Measurements from ENCODE around the gene XBP1. TPM values are rescaled to one million over a fixed set of nuclear protein-coding genes. Genes with fewer than 3 reads are reported as not detected.

Gene XBP1
- total RNA-seq, 2 experiments from 2014 or later = 128 to 132 TPM

GRCh38 chr22:28783786-28784671 lies 16.3 kb downstream of the XBP1 start:
- CTCF ChIA-PET = interaction anchor here (0.6 to 1.1 kb wide), 2 partner anchors 11 to 23 kb away, joined by 3 read pairs; partner anchors contain the start of gene CCDC117
- H3K4me3 Mint-ChIP-seq = no peak overlapping the region
- H3K36me3 Mint-ChIP-seq = peaks cover 42% of the 10 kb centered on the region
- peaks cover 10% of the 10 kb centered on the region for H3K4me1 Mint-ChIP-seq (ENCODE audit: low read depth)
- no peaks in the 10 kb centered on the region for H3K9me3 Mint-ChIP-seq
- no peaks in the 10 kb centered on the region for H3K27me3 Mint-ChIP-seq
- H3K27ac Mint-ChIP-seq = no peak overlapping the region
- no peak for DNase-seq
- POLR2A ChIA-PET = no interaction called here
- intact Hi-C loops (cut with micrococcal nuclease) = no loop called here

- DNase-seq = no peak
- POLR2A ChIA-PET = no interaction called here
- no peaks in the 10 kb centered on the region for H3K27me3 Mint-ChIP-seq
- intact Hi-C loops (cut with micrococcal nuclease) = no loop called here
- H3K27ac Mint-ChIP-seq = no peak overlapping the region
- H3K4me1 Mint-ChIP-seq (ENCODE audit: low read depth) = peaks cover 24% of the 10 kb centered on the region
- no peaks in the 10 kb centered on the region for H3K9me3 Mint-ChIP-seq
- H3K4me3 Mint-ChIP-seq = no peak overlapping the region
- H3K36me3 Mint-ChIP-seq = peaks cover 34% of the 10 kb centered on the region
- CTCF ChIA-PET = no interaction called here
Measured at GRCh38 chr22:28780296-28780695, 20.1 kb downstream of the XBP1 start.

GRCh38 chr22:28779833-28780232 lies 20.5 kb downstream of the XBP1 start:
- Mint-ChIP-seq H3K27me3 (no peaks in the 10 kb centered on the region), H3K4me1 (ENCODE audit: low read depth) (peaks cover 26% of the 10 kb centered on the region), H3K4me3 (no peak overlapping the region), H3K36me3 (peaks cover 33% of the 10 kb centered on the region), H3K9me3 (no peaks in the 10 kb centered on the region), H3K27ac (no peak overlapping the region)
- DNase-seq = no peak
- ChIA-PET CTCF (no interaction called here), POLR2A (no interaction called here)
- intact Hi-C loops (cut with micrococcal nuclease) = no loop called here

- H3K27ac Mint-ChIP-seq = peak overlapping the region; percentile 28
- ChIA-PET POLR2A (interaction anchor here (2.9 to 3.1 kb wide), 2 partner anchors 21 to 26 kb away, joined by 13 to 70 read pairs; partner anchors contain the start of gene XBP1), CTCF (no interaction called here)
Measured at GRCh38 chr22:28774378-28774777, 26.0 kb downstream of the XBP1 start.

GRCh38 chr22:28773461-28773867 lies 26.9 kb downstream of the XBP1 start:
- intact Hi-C loops (cut with micrococcal nuclease) = loop anchor here (1.0 to 2.0 kb wide), 8 partner anchors 19 to 394 kb away; partner anchors contain the start of gene HSCB
- POLR2A ChIA-PET = interaction anchor here (0.9 to 3.1 kb wide), 5 partner anchors 21 to 32 kb away, joined by 3 to 70 read pairs (median 4); partner anchors contain the start of genes CHEK2, HSCB and XBP1
- CTCF ChIA-PET = interaction anchor here (1.4 to 2.1 kb wide), 5 partner anchors 10 to 56 kb away, joined by 3 to 36 read pairs (median 4); partner anchors contain the start of gene XBP1
- peaks cover 24% of the 10 kb centered on the region for H3K4me1 Mint-ChIP-seq (ENCODE audit: low read depth)
- H3K4me3 Mint-ChIP-seq = peak overlapping the region; percentile 98
- peak overlapping the region; percentile 97 for H3K27ac Mint-ChIP-seq
- no peak for DNase-seq
- peaks cover 20% of the 10 kb centered on the region for H3K36me3 Mint-ChIP-seq
- H3K27me3 Mint-ChIP-seq = no peaks in the 10 kb centered on the region
- H3K9me3 Mint-ChIP-seq = peaks cover 5% of the 10 kb centered on the region

More at GRCh38 chr22:28774378-28774777, 26.0 kb downstream of the XBP1 start:
- H3K36me3 Mint-ChIP-seq = peaks cover 20% of the 10 kb centered on the region
- H3K4me1 Mint-ChIP-seq (ENCODE audit: low read depth) = peaks cover 26% of the 10 kb centered on the region
- no peaks in the 10 kb centered on the region for H3K9me3 Mint-ChIP-seq
- intact Hi-C loops (cut with micrococcal nuclease) = no loop called here
- no peaks in the 10 kb centered on the region for H3K27me3 Mint-ChIP-seq
- no peak for DNase-seq
- H3K4me3 Mint-ChIP-seq = peak overlapping the region; percentile 57

- peaks cover 20% of the 10 kb centered on the region for H3K36me3 Mint-ChIP-seq
- peak within 1 kb of the TSS; percentile 97 for H3K27ac Mint-ChIP-seq
- peak within 1 kb of the TSS; percentile 98 for H3K4me3 Mint-ChIP-seq
- H3K4me1 Mint-ChIP-seq (ENCODE audit: low read depth) = peaks cover 24% of the 10 kb centered on the region
- peak; percentile 96 for DNase-seq
- intact Hi-C loops (cut with micrococcal nuclease) = loop anchor here (1.0 to 2.0 kb wide), 8 partner anchors 19 to 394 kb away; partner anchors contain the start of gene HSCB
- H3K27me3 Mint-ChIP-seq = no peaks in the 10 kb centered on the region
- H3K9me3 Mint-ChIP-seq = peaks cover 5% of the 10 kb centered on the region
- ChIA-PET POLR2A (interaction anchor here (0.6 to 3.1 kb wide), 7 partner anchors 22 to 39 kb away, joined by 3 to 70 read pairs (median 4); partner anchors contain the start of genes CHEK2, HSCB and XBP1), CTCF (interaction anchor here (1.0 to 2.1 kb wide), 6 partner anchors 10 to 57 kb away, joined by 3 to 36 read pairs (median 4); partner anchors contain the start of genes CHEK2 and XBP1)
Measured at GRCh38 chr22:28772633-28773460, 27.5 kb downstream of the XBP1 start, which contains the start of gene CCDC117. TSS of gene CCDC117 (plus strand) at chr22:28772695. CDS start at chr22:28772850, 155 bp downstream.

GRCh38 chr22:28771195-28771791 lies 29.1 kb downstream of the XBP1 start:
- H3K27ac Mint-ChIP-seq = no peak overlapping the region

GRCh38 chr22:28769394-28770085 lies 30.8 kb downstream of the XBP1 start:
- intact Hi-C loops (cut with micrococcal nuclease) = no loop called here
- no peak for DNase-seq
- H3K9me3 Mint-ChIP-seq = peaks cover 5% of the 10 kb centered on the region
- peaks cover 7% of the 10 kb centered on the region for H3K4me1 Mint-ChIP-seq (ENCODE audit: low read depth)
- H3K4me3 Mint-ChIP-seq = no peak overlapping the region
- ChIA-PET POLR2A (interaction anchor here (1.4 kb wide), 1 partner anchor 31 kb away, joined by 4 read pairs; the partner anchor contains the start of gene XBP1), CTCF (interaction anchor here (1.0 kb wide), 1 partner anchor 22 kb away, joined by 3 read pairs; no protein-coding TSS in a partner anchor)
- H3K27me3 Mint-ChIP-seq = no peaks in the 10 kb centered on the region
- peaks cover 7% of the 10 kb centered on the region for H3K36me3 Mint-ChIP-seq
- H3K27ac Mint-ChIP-seq = no peak overlapping the region

More at GRCh38 chr22:28771195-28771791, 29.1 kb downstream of the XBP1 start:
- intact Hi-C loops (cut with micrococcal nuclease) = no loop called here
- ChIA-PET POLR2A (interaction anchor here (1.2 to 3.1 kb wide), 3 partner anchors 29 to 41 kb away, joined by 3 to 70 read pairs (median 5); partner anchors contain the start of gene XBP1), CTCF (no interaction called here)
- DNase-seq = no peak
- Mint-ChIP-seq H3K4me3 (no peak overlapping the region), H3K4me1 (ENCODE audit: low read depth) (peaks cover 20% of the 10 kb centered on the region), H3K9me3 (peaks cover 5% of the 10 kb centered on the region), H3K27me3 (no peaks in the 10 kb centered on the region), H3K36me3 (peaks cover 20% of the 10 kb centered on the region)

GRCh38 chr22:28768701-28769393 lies 31.5 kb downstream of the XBP1 start:
- CTCF ChIA-PET = interaction anchor here (1.0 kb wide), 1 partner anchor 22 kb away, joined by 3 read pairs; no protein-coding TSS in a partner anchor
- no peaks in the 10 kb centered on the region for H3K27me3 Mint-ChIP-seq
- POLR2A ChIA-PET = interaction anchor here (1.4 kb wide), 1 partner anchor 32 kb away, joined by 4 read pairs; the partner anchor contains the start of gene XBP1
- peaks cover 6% of the 10 kb centered on the region for H3K4me1 Mint-ChIP-seq (ENCODE audit: low read depth)
- intact Hi-C loops (cut with micrococcal nuclease) = no loop called here
- no peak overlapping the region for H3K4me3 Mint-ChIP-seq
- H3K27ac Mint-ChIP-seq = no peak overlapping the region
- H3K9me3 Mint-ChIP-seq = peaks cover 5% of the 10 kb centered on the region
- no peak for DNase-seq
- H3K36me3 Mint-ChIP-seq = peaks cover 5% of the 10 kb centered on the region

- no peaks in the 10 kb centered on the region for H3K36me3 Mint-ChIP-seq
- DNase-seq = no peak
- no peak overlapping the region for H3K4me3 Mint-ChIP-seq
- no peaks in the 10 kb centered on the region for H3K4me1 Mint-ChIP-seq (ENCODE audit: low read depth)
- H3K27me3 Mint-ChIP-seq = no peaks in the 10 kb centered on the region
- ChIA-PET POLR2A (no interaction called here), CTCF (no interaction called here)
- intact Hi-C loops (cut with micrococcal nuclease) = no loop called here
- peaks cover 5% of the 10 kb centered on the region for H3K9me3 Mint-ChIP-seq
- no peak overlapping the region for H3K27ac Mint-ChIP-seq
Measured at GRCh38 chr22:28766628-28767027, 33.7 kb downstream of the XBP1 start.
